Cardiac muscle cell (in vitro differentiated cells and primary cell): ENCODE results near the gene PRSS21. TPM values are rescaled to one million over a fixed set of nuclear protein-coding genes. Genes with fewer than 3 reads are reported as not detected.

Experiments used
- DNase-seq, 2 donors: peaks; one replicate each; pipeline versions ENCODE4 v3.0.0 to v3.0.0-alpha.2; 2010 to 2017; ENCODE audit warnings: low read depth in 1 of 2, low spot score in 1 of 2
- H3K27ac ChIP-seq: fragments of 200-600 bp; sonication (generic); 2 replicates; pipeline ENCODE4 v1.5.1; 2016
- H3K27me3 ChIP-seq: fragments of 200-600 bp; sonication (generic); 2 replicates; pipeline ENCODE4 v1.6.0; 2016; ENCODE audit warnings: control low read depth
- H3K36me3 ChIP-seq: fragments of 200-600 bp; sonication (generic); 2 replicates; pipeline ENCODE4 v1.5.1; 2016; ENCODE audit warnings: control low read depth
- H3K4me1 ChIP-seq: fragments of 200-600 bp; sonication (generic); 2 replicates; pipeline ENCODE4 v1.8.1; 2017; ENCODE audit warnings: low read depth, mild to moderate bottlenecking, mixed run types
- H3K4me3 ChIP-seq: fragments of 200-600 bp; sonication (generic); 2 replicates; pipeline ENCODE4 v1.5.1; 2016; ENCODE audit warnings: mild to moderate bottlenecking
- H3K9me3 ChIP-seq: fragments of 200-600 bp; sonication (generic); 2 replicates; pipeline ENCODE4 v1.5.1; 2017; ENCODE audit warnings: low read depth, mild to moderate bottlenecking, control low read depth
- polyA plus RNA-seq: library from polyadenylated mRNA; unstranded; fragments of >200 nt; fragmentation: Nextera tagmentation; extraction: Ambion mirVana; gene quantifications from 2 replicates; pipeline ENCODE4 v1.2.1, GENCODE V29; 2016
- total RNA-seq: library from RNA; depleted of rRNA; stranded (reverse); fragments of >200 nt; gene quantifications from 2 replicates; pipeline ENCODE4 v1.2.3, GENCODE V29; 2016
- TF ChIP-seq, protein P1 (sequence below): IDR thresholded peaks from 2 replicates; pipeline ENCODE4 v1.5.1; 2012; ENCODE audit warnings: low read depth, mild to moderate bottlenecking, low read length

The PRSS21 gene
- total and polyA plus RNA-seq, 2 experiments from 2014 or later: not detected

DNA sequence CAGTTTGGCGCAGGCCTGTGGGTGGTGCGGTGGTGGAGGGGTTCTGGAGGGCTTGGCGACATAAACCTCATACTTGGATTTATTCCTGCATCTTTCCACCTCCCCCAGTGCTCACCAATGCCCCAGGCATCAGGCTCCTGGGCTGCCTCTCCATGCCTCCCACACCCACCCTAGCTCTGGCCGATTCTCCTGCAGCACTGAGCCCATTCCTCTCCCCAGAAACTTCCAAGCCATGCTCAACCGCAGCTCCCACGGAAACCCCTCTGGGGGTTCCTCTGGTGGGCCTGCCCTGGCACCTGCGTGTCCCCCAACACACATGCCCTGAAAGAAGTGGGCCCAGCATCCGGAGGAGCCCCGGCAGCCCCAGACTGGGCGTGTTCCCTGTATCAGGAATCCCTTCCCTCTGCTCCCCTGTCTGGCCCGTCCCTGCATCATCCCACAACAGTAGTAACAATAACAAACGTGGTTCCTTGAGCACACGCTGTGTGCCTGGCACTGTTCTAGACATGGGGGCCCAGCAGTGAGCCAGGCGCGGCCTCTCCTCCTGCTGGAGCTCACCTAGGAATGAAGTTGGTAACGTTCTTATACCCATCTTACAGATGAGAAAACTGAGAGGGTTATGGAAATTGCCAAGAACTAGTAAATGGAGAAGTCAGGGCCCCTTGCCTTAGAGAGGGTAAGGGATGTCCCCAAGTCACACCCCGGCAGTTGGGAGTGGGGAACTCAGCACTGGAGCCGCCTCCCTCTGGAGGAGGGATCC is 2.3 kb downstream of the PRSS21 start:
- Histone ChIP-seq H3K4me3 (no peak overlapping the region), H3K27me3 (no peaks in the 10 kb centered on the region), H3K9me3 (no peaks in the 10 kb centered on the region), H3K36me3 (no peaks in the 10 kb centered on the region), H3K4me1 (no peaks in the 10 kb centered on the region), H3K27ac (no peak overlapping the region)
- no peak for DNase-seq
- TF ChIP-seq, protein P1, sequence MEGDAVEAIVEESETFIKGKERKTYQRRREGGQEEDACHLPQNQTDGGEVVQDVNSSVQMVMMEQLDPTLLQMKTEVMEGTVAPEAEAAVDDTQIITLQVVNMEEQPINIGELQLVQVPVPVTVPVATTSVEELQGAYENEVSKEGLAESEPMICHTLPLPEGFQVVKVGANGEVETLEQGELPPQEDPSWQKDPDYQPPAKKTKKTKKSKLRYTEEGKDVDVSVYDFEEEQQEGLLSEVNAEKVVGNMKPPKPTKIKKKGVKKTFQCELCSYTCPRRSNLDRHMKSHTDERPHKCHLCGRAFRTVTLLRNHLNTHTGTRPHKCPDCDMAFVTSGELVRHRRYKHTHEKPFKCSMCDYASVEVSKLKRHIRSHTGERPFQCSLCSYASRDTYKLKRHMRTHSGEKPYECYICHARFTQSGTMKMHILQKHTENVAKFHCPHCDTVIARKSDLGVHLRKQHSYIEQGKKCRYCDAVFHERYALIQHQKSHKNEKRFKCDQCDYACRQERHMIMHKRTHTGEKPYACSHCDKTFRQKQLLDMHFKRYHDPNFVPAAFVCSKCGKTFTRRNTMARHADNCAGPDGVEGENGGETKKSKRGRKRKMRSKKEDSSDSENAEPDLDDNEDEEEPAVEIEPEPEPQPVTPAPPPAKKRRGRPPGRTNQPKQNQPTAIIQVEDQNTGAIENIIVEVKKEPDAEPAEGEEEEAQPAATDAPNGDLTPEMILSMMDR: no peak

DNA sequence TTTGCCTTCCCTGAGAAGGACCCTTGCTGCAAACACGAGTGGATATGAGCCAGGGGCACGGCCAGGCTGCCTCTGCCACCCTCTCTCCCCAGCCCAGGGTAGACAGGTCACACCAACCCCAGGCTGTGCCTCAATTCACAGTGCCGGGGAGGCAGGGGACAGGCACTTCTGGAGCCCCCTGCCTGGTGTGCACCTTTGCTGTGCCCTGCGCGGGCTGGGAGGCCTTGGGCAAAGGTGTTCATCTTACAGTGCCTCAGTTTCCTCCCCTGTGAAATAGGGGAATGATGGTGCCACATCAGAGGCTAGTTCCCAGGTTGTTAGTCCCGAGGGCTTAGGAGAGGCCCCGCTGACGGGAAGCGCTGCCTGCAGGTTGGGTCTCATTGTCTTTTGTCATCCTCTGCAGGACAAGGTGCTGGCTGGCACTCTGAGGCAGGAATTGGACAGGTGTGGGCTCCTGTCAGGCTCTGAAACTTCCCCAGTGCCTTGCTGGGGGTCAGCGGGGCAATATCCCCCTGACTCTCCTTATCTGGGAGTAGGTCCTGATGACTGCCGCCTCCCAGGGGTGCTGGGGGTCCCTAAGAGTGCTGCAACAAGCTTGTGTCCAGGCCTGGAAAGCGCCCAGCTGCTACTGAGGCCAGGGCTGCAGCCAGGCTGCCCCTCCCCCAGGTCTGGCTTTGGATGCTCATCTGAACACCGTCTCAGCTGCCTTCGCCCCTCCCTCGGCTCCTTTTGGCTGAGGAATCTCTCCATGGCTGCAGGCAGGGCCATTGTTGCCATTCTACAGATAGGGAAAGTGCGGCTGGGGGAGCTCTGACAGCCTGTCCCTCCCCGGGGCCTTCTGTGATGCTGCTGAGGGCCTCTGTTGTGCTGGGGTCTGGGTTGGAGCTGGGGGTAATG is 3.1 kb downstream of the PRSS21 start:
- H3K27ac ChIP-seq: no peak overlapping the region
- H3K4me1 ChIP-seq: no peaks in the 10 kb centered on the region
- TF ChIP-seq, protein P1: no peak
- no peaks in the 10 kb centered on the region for H3K27me3 ChIP-seq
- H3K9me3 ChIP-seq: no peaks in the 10 kb centered on the region
- no peak overlapping the region for H3K4me3 ChIP-seq
- DNase-seq: no peak
- no peaks in the 10 kb centered on the region for H3K36me3 ChIP-seq

DNA sequence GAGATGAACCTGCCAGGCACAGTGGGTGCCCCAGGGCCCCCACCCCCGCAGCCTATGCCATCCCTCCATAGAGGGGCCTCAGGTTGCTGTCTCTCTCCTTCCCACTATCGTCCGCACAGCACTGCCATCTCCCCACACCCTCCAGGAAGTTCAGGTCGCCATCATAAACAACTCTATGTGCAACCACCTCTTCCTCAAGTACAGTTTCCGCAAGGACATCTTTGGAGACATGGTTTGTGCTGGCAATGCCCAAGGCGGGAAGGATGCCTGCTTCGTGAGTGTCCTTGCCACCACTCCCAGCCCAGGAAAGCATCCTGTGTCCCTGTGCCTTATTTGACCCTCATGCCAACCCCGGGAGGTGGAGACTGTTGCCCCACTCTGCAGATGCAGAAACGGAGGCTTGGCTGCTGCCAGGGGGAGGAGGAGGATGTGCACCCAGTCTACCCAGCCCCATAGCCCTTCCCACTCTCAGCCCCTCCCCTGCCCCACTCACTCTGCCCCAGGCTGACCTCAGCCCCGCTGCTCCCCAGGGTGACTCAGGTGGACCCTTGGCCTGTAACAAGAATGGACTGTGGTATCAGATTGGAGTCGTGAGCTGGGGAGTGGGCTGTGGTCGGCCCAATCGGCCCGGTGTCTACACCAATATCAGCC is 3.9 kb downstream of the PRSS21 start:
- H3K4me3 ChIP-seq: no peak overlapping the region
- no peaks in the 10 kb centered on the region for H3K9me3 ChIP-seq
- H3K36me3 ChIP-seq: no peaks in the 10 kb centered on the region
- H3K4me1 ChIP-seq: no peaks in the 10 kb centered on the region
- TF ChIP-seq, protein P1: no peak
- DNase-seq: no peak
- H3K27me3 ChIP-seq: no peaks in the 10 kb centered on the region
- H3K27ac ChIP-seq: no peak overlapping the region

DNA sequence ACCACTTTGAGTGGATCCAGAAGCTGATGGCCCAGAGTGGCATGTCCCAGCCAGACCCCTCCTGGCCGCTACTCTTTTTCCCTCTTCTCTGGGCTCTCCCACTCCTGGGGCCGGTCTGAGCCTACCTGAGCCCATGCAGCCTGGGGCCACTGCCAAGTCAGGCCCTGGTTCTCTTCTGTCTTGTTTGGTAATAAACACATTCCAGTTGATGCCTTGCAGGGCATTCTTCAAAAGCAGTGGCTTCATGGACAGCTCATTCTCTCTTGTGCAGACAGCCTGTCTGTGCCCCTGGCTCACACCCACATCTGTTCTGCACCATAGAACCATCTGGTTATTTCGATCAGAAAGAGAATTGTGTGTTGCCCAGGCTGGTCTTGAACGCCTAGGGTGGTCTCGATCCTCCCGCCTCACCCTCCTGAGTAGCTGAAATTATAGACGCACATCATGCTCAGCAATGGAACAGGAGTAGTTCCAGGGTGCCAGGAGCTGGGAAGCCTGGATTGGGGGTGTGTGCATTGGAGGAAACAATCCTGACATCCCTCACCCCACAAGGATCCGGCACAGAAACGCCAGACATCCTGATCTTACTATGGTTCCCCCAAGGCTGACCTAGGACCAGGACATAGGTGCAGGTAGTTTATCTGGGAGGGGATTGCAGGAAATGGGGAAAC is 4.6 kb downstream of the PRSS21 start:
- Histone ChIP-seq H3K27ac (no peak overlapping the region), H3K4me3 (no peak overlapping the region), H3K36me3 (no peaks in the 10 kb centered on the region), H3K4me1 (no peaks in the 10 kb centered on the region), H3K27me3 (no peaks in the 10 kb centered on the region), H3K9me3 (no peaks in the 10 kb centered on the region)
- TF ChIP-seq, protein P1: no peak
- DNase-seq: no peak

DNA sequence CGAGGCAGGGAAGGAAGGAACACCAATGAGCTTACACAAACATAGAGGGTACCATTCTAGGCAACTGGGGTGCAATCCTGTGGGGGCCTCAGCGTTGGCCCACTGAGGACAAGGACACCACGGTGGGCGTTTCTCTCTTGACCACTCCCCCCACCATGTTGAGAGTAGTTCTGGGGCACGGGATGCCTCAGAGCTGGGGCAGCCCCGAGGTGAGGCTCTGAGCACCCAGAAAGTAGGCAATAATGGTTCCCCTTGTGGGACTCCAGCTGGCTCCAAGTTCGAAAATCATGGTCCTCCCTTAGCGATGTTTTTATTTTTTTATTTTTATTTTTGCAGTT is 5.1 kb downstream of the PRSS21 start:
- H3K27ac ChIP-seq: no peak overlapping the region
- H3K36me3 ChIP-seq: no peaks in the 10 kb centered on the region
- no peak overlapping the region for H3K4me3 ChIP-seq
- H3K9me3 ChIP-seq: no peaks in the 10 kb centered on the region
- TF ChIP-seq, protein P1: no peak
- no peaks in the 10 kb centered on the region for H3K27me3 ChIP-seq
- no peaks in the 10 kb centered on the region for H3K4me1 ChIP-seq
- DNase-seq: no peak
